GM18517 (cell line): ENCODE data around the gene DDR2.
"Not testable (repeated sequence)": the region's sequence is repeated elsewhere in the genome, so short reads cannot be mapped to it uniquely, and the experiment has no call there.

Experiments used
- ATAC-seq: cut with Tn5 transposase; IDR thresholded peaks from one replicate; pipeline ENCODE4 v1.9.1; 2021; ENCODE audit warnings: mild to moderate bottlenecking, moderate library complexity; ENCODE audit not compliant: unreplicated experiment

DDR2 gene

DNA sequence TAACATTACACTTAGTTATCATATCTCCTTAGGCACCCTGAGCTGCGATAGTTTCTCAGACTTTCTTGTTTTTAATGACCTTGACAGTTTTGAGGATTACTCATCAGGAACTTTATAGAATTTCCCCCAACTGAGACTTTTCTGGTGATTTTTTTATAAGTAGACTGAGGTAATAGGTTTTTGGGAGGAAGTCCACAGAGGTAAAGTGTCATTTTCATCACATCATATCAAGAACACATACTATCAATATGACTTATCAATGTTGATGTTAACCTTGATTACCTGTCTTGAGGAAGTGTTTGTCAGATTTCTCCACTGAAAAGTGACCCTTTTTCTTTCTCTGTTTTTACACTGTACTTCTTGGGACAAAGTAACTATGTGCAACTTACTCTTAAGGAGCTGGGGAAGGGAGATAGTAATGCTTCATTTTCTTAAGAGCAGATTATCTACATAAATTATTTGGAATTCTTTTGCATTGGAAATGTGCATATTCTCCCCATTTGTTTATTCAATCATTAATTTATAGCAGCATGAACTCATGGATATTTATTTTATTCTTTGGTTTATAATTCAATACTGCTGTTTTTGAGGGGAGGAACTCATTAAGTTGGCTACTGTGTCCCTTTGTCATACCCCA, 85.4 kb downstream of the DDR2 start:
- no peak for ATAC-seq

DNA sequence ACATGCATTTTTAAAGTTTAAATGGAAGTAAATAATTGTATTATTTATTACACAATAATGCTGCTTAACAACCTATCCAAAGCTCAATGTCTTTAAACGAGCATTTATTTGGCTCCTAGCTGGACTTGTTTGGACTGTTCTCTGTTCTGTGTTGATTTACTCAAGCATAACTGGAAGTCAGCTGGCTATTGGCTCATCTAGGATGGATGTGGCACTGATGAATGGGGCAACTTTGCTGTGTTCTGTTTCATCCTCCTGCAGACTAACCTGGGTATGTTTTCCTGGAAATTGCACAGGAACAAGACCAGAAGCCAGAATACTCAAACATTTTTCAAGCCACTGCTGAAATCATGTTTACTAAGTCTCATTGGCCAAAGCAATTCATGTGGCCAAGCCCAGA, 87.4 kb downstream of the DDR2 start:
- ATAC-seq: no peak

DNA sequence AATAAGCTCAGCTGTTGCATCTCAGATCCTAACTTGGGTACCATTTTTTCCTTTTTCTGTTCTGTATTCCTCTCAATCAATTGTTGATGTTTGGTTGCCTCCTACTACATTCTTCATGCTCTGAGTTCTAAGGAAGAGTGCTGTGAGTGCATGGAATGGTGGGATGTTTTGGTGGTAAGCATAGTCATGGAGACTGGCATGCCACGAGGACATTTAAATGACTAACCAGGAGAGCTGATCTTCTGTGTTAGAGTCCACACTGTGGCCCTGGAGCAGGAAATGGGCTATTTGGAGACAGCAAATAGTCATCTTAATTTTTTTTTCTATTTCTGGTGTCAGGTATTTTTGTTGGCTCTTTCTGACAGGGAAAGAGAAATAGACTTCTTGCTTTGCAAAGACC, 88.7 kb downstream of the DDR2 start:
- ATAC-seq: no peak

- no peak for ATAC-seq
Observed at GRCh38 chr1:162721471-162721870, 89.2 kb downstream of the DDR2 start.

- ATAC-seq: no peak
Observed at GRCh38 chr1:162722036-162722435, 89.8 kb downstream of the DDR2 start.

GRCh38 chr1:162724583-162725120, 92.4 kb downstream of the DDR2 start:
- no peak for ATAC-seq

DNA sequence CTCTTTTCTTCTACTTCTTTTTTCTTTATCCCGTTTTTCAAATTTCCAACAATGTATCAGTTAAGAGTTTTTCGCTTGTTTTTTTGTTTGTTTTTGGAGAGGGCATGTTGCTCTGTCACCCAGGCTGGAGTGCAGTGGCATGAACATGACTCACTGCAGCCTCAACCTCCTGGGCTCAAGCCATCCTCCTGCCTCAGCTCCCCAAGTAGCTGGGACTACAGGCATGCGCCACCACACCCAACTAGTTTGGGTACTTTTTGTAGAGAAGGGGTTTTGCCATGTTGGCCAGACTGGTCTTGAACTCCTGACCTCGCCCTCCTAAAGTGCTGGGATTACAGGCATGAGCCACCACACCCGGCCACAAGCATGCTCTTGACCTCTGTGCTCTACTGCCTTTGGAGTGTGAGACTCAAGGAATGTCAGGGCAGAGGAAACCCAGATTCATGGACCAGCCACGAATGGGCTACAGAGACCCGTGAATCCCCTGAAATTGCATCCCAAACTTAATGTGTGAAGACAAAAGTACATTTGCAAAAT, 93.1 kb downstream of the DDR2 start:
- no peak for ATAC-seq

DNA sequence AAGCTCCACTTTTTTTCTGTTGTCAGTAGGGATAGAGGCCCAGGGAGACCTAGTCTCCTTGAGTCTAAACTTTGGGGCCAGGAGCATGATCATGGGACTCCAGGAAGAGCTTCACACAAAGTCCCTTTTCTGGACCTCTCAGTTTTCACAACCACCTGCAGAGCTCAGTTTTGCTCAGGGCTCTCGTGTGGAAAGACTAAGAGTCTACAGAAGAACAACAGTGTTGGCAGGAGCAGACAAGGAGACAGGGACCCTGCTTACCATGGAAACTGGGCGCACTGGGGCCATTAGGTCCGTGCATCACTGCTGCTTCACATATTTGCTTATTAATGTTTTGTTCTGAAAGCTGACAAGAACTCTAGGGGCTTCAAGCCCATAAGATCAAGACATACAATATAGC, 94.3 kb downstream of the DDR2 start:
- ATAC-seq: no peak

DNA sequence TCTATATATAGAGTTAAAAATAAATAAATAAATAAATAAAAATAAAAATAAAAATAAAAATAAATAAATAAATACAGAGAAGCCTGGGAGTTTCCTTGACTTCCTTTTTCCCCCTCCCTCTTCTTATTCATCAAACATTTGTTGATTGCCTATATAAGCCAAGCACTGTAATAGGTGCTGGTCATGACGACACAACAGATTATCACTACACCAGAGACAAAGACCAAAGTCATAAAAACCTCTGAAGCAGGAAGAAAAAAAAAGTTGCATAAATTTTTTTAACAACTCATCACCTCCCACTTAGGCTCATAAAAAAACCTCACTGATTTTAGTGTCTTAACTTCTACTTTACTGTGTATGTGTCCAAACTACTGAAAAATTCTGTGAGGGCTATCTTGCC, 95.2 kb downstream of the DDR2 start:
- ATAC-seq: not testable (repeated sequence)

DNA sequence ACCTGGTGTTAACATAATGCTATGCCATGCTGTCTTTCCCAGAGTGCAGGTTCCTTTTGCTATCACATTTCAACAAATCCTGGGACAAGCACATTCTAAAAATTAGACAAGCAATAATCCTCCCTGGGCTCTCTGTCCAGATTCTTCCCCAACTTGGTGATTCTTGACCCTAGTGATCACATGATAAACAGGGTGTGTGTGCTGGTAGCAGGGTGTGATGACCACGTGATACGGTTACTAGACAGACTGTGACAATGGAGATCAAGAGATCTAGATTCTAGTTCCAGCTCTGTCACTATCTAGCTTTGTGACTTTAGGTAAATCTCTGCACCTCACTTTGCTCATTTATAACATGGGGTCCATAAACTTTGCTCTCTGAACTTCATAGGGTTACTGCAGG, 96.3 kb downstream of the DDR2 start:
- ATAC-seq: no peak

DNA sequence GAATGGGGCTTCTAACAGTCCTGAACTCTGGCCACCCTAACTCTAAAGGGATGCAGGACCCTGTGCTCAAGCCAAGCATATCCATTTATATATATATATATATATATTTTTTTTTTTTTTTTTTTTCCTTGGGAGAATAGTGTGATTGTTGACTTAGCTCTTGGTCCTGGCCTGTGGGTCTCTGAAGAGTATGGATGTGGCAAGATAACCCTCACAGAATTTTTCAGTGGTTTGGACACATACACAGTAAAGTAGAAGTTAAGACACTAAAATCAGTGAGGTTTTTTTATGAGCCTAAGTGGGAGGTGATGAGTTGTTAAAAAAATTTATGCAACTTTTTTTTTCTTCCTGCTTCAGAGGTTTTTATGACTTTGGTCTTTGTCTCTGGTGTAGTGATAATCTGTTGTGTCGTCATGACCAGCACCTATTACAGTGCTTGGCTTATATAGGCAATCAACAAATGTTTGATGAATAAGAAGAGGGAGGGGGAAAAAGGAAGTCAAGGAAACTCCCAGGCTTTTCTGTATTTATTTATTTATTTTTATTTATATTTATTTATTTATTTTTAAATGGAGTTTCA, 97.0 kb downstream of the DDR2 start:
- not testable (repeated sequence) for ATAC-seq

DNA sequence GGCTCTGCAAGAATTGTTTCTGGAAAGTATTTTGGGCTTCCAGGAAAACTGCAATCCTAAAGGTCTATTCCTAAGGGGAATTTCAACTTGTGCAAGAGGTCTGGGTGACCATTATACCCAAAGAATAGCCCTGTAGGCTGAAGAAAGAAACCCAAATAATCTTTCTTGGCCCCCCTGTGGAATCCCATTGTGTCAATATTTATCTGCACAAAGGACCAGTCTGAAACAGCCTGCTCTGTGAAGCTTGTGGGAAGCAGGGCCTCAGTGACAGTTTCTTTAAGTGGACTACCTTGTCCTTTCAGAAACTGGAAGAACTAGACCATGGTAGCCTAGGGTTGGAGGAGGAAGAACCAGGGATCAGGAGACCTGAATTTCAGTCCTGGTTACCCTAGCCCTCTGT, 99.8 kb downstream of the DDR2 start:
- ATAC-seq: no peak

- ATAC-seq: no peak
Observed at GRCh38 chr1:162732566-162733335, 100.5 kb downstream of the DDR2 start.

DNA sequence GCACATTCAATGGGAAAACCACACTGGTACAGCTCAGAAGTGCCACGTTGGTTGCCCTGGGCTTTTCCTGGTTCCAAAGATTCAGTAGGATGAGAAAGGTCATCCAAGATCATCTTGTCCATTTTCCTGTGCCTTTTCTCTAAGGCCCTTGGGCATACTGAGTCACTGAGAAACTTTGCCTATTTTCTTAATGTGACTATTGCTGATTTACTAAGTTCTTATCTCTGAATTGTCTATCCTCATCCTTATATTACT, 101.0 kb downstream of the DDR2 start:
- no peak for ATAC-seq

- ATAC-seq: no peak
Observed at GRCh38 chr1:162734047-162734446, 101.8 kb downstream of the DDR2 start.

GRCh38 chr1:162736184-162736583, 103.9 kb downstream of the DDR2 start:
- ATAC-seq: no peak

DNA sequence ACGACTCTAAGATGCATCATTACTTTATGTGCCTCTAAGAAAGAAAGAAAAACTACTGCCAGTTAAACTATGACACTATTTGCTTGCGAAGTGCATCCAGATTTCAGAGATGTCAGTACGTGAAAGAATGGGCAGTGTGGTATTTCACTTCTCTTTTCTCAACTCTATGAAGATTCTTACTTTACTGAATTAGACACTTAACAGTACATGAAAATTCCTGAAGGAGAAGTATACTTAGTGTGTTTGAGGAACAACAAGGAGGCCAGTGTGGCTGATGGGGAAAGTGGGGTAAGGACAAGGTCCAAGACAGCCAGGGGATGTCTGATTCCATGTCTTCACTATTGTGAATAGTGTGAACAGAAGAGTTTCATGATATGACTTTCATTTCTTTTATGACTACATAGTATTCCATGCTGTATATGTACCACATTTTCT, 104.4 kb downstream of the DDR2 start:
- ATAC-seq: peak; percentile 97

DNA sequence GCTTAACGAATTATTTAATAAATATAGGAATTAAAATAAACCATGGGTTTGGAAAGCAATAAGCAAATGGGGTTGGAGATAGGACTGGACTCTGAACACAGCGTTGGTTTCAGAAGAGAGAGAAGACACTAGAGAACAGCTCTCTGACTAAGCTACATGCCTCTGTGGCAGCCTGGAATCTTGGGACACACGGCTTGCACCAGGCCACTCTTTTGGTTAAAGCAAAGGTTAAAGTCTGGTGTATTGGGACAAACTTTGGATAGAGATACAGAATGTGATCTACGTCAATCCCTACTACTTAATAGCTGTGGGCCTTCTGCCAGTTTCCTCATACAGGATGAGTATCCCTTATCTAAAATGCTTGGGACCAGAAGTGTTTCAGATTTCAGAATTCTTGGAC, 108.5 kb downstream of the DDR2 start:
- ATAC-seq: no peak

- ATAC-seq: no peak
Observed at GRCh38 chr1:162741574-162741973, 109.3 kb downstream of the DDR2 start.

DNA sequence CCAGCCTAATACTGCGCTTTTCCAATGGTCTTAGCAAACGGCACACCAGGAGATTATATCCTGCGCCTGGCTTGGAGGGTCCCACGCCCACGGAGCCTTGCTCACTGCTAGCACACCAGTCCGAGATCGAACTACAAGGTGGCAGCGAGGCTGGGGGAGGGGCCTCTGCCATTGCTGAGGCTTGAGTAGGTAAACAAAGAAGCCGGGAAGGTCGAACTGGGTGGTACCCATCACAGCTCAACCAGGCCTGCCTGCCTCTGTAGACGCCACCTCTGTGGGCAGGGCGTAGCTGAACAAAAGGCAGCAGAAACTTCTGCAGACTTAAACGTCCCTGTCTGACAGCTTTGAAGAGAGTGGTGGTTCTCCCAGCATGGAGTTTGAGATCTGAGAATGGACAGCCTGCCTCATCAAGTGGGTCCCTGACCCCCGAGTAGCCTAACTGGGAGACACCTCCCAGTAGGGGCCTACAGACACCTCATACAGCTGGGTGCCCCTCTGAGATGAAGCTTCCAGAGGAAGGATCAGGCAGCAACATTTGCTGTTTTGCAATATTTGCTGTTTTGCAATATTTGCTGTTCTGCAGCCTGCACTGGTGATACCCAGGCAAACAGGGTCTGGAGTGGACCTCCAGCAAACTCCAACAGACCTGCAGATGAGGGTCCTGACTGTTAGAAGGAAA, 114.1 kb downstream of the DDR2 start:
- ATAC-seq: not testable (repeated sequence)

GRCh38 chr1:162753001-162753658, 120.9 kb downstream of the DDR2 start:
- ATAC-seq: no peak
